ENCODE measurements around the gene PCYOX1L.

The PCYOX1L gene

DNA sequence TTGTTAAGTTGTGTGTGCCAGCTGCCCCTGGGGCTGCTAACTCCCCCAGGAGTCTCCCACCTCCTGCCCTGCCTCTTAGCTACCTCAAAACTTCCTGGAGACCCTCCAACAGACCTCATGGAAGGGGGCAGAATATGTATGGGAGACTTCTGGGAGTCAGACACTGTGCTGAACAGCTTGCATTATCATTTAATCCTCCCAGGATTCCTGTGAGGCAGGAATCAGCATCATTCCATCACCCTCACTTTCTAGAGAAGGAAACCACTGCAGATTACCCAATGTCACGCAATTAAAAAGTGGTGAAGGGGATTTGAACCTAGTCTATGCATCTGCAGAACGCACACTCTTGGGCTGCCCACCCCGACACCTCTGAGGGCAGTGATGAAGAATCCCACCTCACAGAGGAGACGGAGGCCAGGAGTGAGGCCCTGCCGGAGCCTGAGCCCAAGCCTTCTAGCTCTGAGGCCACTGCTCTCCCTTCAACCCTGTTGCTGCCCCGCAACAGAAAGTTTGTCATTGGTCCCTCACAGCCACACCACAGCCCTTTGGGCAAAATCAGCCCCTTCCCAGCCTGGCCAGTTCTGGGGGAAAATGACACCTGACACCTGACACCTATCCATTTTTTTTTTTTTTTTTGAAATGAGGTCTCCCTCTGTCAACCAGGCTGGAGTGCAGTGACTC is 51.6 kb downstream of the PCYOX1L start:
- DNase-seq, result no peak

DNA sequence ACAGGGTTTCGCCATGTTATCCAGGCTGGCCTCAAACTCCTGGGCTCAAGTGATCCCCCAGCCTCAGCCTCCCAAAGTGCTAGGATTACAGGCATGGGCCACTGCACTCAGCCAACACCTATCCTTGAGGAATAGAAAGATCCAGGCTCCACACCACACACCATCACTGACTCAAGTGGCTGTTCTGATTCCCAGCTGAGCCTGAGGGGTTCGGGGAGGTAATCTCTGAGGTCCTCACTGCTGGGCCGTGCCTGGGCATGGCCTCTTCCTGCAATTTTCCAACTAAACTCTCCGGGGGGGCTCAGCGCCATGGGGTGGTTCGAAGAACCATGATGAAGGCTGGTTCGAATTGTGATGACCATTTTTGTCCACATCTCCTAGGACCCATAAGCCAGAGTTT is 52.2 kb downstream of the PCYOX1L start:
- DNase-seq, result no peak

DNA sequence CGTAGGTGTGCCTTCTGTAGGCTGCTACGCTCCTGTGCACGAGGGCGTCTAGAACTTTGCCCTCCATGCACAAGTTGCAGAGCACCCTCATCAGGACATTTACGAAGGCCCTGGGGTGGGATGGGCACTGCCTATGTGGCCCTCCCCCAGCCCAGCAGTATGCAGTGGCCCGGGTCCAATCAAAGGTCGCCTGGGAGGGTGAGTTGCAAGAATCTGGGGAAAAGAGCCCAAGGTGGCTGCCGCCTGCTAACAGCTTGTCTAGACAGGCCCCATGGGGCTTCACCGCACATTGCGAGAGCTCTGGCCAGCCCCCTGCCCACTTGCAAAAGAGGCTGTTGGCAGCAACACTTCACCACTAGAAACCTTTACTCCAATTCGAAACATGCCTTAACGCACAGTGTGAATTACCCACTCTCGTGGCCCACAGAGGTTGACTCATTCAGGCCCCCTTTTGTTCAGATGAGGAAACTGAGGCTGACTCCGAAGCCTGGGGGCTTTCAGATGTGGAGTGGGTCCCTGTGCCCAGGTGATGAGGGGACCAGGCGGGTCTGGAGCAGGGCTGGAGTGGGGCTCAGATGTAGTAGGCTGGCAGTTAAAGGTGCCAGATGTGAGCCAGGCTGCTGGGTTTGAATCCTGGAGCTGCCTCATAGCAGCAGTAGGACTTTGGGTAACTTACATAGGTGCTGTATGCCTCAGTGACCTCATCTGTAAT is 53.0 kb downstream of the PCYOX1L start:
- no peak for DNase-seq

GRCh38 chr5:149411738-149412519 is 54.1 kb downstream of the PCYOX1L start:
- no peak for DNase-seq

GRCh38 chr5:149412783-149413476 is 55.1 kb downstream of the PCYOX1L start:
- no peak for DNase-seq

DNA sequence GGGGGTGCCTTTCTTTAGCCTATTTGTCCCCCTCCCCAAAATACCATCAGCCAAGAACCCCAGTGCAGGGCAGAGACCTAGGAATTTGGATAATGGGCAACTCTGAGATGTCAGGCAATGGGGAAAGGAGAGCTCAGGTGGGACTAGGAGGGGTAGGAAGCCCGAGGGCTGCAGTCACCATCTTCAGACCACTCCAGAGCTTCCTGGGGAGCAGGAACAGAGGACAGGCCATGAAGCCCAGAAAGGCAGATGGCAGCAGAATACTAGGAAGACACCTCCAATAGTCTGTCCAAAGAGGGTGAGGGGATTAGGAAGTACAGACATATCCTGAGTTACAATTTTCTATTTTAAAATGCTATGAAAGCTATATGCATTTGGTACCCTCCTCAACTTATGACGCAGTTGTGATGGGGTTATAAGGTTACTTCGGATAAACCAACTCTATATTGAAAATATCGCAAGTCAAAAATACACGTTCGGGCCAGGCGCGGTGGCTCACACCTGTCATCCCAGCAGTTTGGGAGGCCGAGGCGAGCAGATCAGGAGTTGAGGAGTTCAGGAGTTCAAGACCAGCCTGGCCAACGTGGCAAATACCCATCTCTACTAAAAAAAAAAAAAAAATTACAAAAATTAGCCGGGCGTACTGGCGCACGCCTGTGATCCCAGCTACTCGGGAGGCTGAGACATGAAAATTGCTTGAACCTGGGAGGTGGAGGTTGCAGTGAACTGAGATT is 55.8 kb downstream of the PCYOX1L start:
- no peak for DNase-seq

GRCh38 chr5:149414405-149415065 is 56.7 kb downstream of the PCYOX1L start:
- no peak for DNase-seq

- DNase-seq, result no peak
Observed at GRCh38 chr5:149415066-149415967, 57.5 kb downstream of the PCYOX1L start.

DNA sequence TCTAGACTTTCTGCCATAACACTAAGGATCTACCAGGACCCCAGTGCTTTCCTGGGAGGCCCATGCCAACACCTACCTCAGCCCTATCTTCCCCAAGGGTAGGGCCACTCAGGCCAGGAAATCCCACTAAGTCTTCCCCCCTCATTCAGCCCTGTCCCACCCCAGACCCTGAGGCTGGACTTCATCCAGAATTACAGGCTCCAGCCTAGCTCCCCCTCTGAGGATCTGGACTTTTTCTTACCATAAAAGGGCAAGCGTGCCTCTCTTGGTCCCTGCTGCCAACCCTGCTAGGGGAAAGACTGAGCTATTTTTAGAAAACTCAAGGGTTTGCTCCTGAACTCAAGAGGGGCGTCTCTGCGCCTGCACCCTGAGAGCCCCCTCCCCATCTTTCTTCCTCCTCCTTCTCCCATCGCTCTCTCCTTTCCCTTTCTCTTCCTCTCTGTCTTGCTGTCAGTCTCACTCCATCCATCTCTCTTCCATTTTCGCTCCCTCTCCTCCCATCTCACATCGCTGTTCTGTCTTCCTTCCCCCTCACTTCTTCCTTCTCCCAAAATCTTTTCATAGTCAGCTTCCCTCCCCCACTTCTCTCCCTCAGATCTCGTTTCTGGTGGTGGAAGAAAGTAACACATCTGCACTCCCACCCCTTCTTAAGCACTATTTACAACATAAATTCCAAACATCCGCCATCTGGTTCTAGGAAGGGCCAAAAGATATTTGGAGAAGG is 59.3 kb downstream of the PCYOX1L start:
- no peak for DNase-seq

GRCh38 chr5:149417711-149418368 is 60.0 kb downstream of the PCYOX1L start:
- DNase-seq, result no peak

GRCh38 chr5:149418910-149419531 is 61.2 kb downstream of the PCYOX1L start:
- DNase-seq, result no peak

Data from NCI-H187 (cell line).